GM19099 (cell line): ENCODE results near the gene HNRNPL.

Experiments
- POLR2A ChIP-seq: IDR thresholded peaks from 3 replicates; pipeline ENCODE4 v1.6.1; 2011; ENCODE audit warnings: low read depth; ENCODE audit not compliant: insufficient read length; ENCODE audit errors: extremely low read depth

The HNRNPL gene

GRCh38 chr19:38849860-38850435 lies at the start of gene HNRNPL:
HNRNPL (minus strand) TSS chr19:38849986; CDS start chr19:38849966, 20 bp downstream.
- TF ChIP-seq POLR2A: peak; percentile 95

- TF ChIP-seq POLR2A: no peak
These were observed 49.1 kb upstream of the HNRNPL start for GRCh38 chr19:38898788-38899446.

- no peak for TF ChIP-seq POLR2A
These were observed 45.2 kb upstream of the HNRNPL start for GRCh38 chr19:38894968-38895367.

GRCh38 chr19:38893341-38893771 lies 43.6 kb upstream of the HNRNPL start:
- no peak for TF ChIP-seq POLR2A

- TF ChIP-seq POLR2A: no peak
These were observed 43.1 kb upstream of the HNRNPL start for GRCh38 chr19:38892841-38893240.

GRCh38 chr19:38891771-38892170 lies 42.0 kb upstream of the HNRNPL start:
- no peak for TF ChIP-seq POLR2A

- no peak for TF ChIP-seq POLR2A
These were observed 40.9 kb upstream of the HNRNPL start for GRCh38 chr19:38890686-38891085.

GRCh38 chr19:38889803-38890202 lies 40.0 kb upstream of the HNRNPL start:
- TF ChIP-seq POLR2A: no peak

GRCh38 chr19:38888876-38889275 lies 39.1 kb upstream of the HNRNPL start:
- no peak for TF ChIP-seq POLR2A

GRCh38 chr19:38883286-38883685 lies 33.5 kb upstream of the HNRNPL start:
- TF ChIP-seq POLR2A: no peak

GRCh38 chr19:38880882-38881609 lies 31.3 kb upstream of the HNRNPL start:
- TF ChIP-seq POLR2A: no peak

- TF ChIP-seq POLR2A: no peak
These were observed 30.5 kb upstream of the HNRNPL start for GRCh38 chr19:38880076-38880881.

GRCh38 chr19:38879400-38879751 lies 29.6 kb upstream of the HNRNPL start:
- no peak for TF ChIP-seq POLR2A

- no peak for TF ChIP-seq POLR2A
These were observed 29.0 kb upstream of the HNRNPL start for GRCh38 chr19:38878575-38879399.
